Measurements from ENCODE around the gene NLRP3. TPM values are rescaled to one million over a fixed set of nuclear protein-coding genes. Genes with fewer than 3 reads are reported as not detected.
"Not testable (repeated sequence)": the region's sequence is repeated elsewhere in the genome, so short reads cannot be mapped to it uniquely, and the experiment has no call there.

The NLRP3 gene
- total RNA-seq, 1 experiment from 2014 or later = 0.16 TPM

- no peak for DNase-seq (ENCODE audit: low read depth, low spot score)
These were observed 29.3 kb upstream of the NLRP3 start for GRCh38 chr1:247386687-247387086.

GRCh38 chr1:247387096-247387495 is 28.9 kb upstream of the NLRP3 start:
- in situ Hi-C loops (cut with HindIII; ENCODE audit: low pct_unique_long_range_greater_than_20kb, low sequenced_read_pairs) = no loop called here
- no peak for DNase-seq (ENCODE audit: low read depth, low spot score)

More at GRCh38 chr1:247386687-247387086, 29.3 kb upstream of the NLRP3 start:
- in situ Hi-C loops (cut with HindIII; ENCODE audit: low pct_unique_long_range_greater_than_20kb, low sequenced_read_pairs) = no loop called here

GRCh38 chr1:247387565-247387964 is 28.4 kb upstream of the NLRP3 start:
- in situ Hi-C loops (cut with HindIII; ENCODE audit: low pct_unique_long_range_greater_than_20kb, low sequenced_read_pairs) = no loop called here
- DNase-seq (ENCODE audit: low read depth, low spot score) = no peak

GRCh38 chr1:247390116-247390791 is 25.7 kb upstream of the NLRP3 start:
- in situ Hi-C loops (cut with HindIII; ENCODE audit: low pct_unique_long_range_greater_than_20kb, low sequenced_read_pairs) = no loop called here

GRCh38 chr1:247390996-247391395 is 25.0 kb upstream of the NLRP3 start:
- DNase-seq (ENCODE audit: low read depth, low spot score) = no peak
- in situ Hi-C loops (cut with HindIII; ENCODE audit: low pct_unique_long_range_greater_than_20kb, low sequenced_read_pairs) = no loop called here

More at GRCh38 chr1:247390116-247390791, 25.7 kb upstream of the NLRP3 start:
- DNase-seq (ENCODE audit: low read depth, low spot score) = peak; percentile 79

GRCh38 chr1:247392088-247392487 is 23.9 kb upstream of the NLRP3 start:
- in situ Hi-C loops (cut with HindIII; ENCODE audit: low pct_unique_long_range_greater_than_20kb, low sequenced_read_pairs) = no loop called here
- DNase-seq (ENCODE audit: low read depth, low spot score) = no peak

GRCh38 chr1:247395075-247395474 is 20.9 kb upstream of the NLRP3 start:
- DNase-seq (ENCODE audit: low read depth, low spot score); in situ Hi-C loops (cut with HindIII; ENCODE audit: low pct_unique_long_range_greater_than_20kb, low sequenced_read_pairs): not testable (repeated sequence)

GRCh38 chr1:247400685-247401084 is 15.3 kb upstream of the NLRP3 start:
- in situ Hi-C loops (cut with HindIII; ENCODE audit: low pct_unique_long_range_greater_than_20kb, low sequenced_read_pairs) = no loop called here
- no peak for DNase-seq (ENCODE audit: low read depth, low spot score)

DNA sequence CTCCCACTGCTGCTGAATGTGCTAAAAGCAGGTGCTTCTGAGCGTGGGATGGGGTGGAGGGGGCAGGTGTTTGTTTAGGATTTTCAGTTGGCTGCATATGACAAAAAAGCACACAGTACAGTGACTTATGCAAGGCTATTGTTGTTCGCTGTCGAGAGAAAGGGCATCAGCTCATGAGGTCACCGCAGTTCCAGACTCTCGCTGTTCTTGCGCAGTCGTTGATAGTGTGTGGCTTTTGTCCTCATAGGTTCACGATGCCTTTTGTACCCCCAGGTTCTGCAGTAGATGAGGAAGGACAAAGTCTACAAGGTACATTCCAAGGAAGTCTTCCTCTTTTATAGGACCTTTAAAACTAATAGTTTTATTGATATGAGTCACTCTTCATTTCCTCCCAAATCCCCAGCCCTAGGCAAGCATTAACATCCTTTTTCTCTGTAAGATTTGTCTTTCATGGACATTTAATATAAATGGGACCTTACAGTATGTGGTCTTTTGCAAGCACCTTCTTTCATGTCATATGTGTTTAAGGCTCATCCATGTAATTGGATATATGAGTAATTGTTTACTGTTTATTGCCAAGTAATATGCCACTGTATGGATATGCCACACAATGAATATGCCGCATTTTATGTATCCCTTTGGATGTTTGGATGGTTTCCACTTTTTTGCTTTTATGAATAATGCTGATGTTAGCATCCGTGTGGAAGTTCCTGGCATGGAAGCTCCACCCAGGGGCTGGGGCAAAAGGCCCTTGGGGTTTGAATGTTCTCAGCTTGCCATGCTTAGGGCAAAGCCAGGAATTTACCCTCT is 14.5 kb upstream of the NLRP3 start:
- no peak for DNase-seq (ENCODE audit: low read depth, low spot score)
- in situ Hi-C loops (cut with HindIII; ENCODE audit: low pct_unique_long_range_greater_than_20kb, low sequenced_read_pairs) = no loop called here

DNA sequence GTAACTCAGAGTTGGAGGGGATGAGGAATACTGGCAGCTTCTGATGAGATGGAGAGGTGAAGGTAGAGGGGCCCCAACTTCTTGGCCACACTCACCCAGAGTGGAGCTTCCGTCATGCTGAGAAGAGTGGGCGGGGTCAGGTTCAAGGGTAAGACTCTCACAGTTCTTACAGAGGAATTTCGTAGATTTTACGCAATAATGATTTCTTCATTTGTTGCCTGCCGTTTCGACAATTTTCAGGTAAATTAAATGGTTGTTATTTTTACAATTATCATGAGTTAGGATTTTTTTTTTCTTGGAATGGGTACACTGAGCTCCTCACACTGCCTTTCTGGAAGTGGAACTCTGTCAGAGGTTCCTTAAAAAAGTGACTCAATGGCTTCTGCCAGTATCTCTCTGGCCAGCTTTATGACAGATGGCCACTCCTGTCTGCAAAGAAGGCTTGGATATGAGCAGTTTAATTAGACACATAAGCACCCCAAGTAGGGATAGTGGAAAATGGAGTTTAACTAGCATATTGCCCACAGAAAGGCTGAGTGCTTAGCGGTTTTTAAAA is 13.8 kb upstream of the NLRP3 start:
- in situ Hi-C loops (cut with HindIII; ENCODE audit: low pct_unique_long_range_greater_than_20kb, low sequenced_read_pairs) = no loop called here
- DNase-seq (ENCODE audit: low read depth, low spot score) = no peak

DNA sequence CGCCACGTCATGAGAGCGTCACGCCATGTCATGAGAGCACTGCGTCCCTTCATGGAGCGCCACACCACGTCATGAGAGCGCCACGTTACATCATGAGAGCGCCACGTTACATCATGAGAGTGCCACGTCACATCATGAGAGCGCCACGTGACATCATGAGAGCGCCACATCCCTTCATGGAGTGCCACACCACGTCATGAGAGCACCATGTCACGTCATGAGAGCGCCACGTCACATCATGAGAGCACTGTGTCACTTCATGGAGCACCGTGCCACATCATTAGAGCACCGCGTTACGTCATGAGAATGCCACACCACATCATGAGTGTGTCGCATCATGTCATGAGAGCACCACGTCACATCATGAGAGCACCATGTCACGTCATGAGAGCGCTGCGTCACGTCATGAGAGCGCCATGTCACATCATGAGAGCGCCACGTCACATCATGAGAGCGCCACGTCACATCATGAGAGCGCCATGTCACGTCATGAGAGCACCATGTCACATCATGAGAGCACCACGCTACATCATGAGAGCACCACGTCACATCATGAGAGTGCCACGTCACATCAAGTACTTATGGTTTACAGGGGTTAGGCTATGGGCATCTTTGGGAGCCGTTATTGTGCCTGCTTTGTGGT is 9.8 kb upstream of the NLRP3 start:
- in situ Hi-C loops (cut with HindIII; ENCODE audit: low pct_unique_long_range_greater_than_20kb, low sequenced_read_pairs) = no loop called here
- no peak for DNase-seq (ENCODE audit: low read depth, low spot score)

DNA sequence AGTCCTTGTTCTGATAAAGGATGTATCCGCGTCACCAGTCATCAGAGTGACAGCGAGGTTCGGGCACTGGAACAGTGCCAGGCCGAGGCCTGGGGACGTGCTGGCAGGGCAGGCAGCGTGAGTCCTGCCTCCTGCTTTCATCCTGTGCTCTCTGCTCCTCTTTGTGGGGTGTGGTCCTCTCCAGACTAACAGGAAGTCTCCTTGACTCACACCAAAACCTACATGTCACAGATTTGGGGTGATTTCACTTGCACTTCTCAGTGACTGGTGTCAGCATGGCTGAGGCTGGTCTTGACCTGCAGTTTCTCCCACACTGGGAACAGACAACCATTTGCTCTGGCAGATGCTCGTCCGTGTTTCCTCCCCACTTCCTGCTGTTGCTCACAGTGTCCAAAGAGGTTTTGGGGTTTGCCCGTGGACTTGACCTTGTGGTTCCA is 8.8 kb upstream of the NLRP3 start:
- in situ Hi-C loops (cut with HindIII; ENCODE audit: low pct_unique_long_range_greater_than_20kb, low sequenced_read_pairs) = no loop called here
- no peak for DNase-seq (ENCODE audit: low read depth, low spot score)

DNA sequence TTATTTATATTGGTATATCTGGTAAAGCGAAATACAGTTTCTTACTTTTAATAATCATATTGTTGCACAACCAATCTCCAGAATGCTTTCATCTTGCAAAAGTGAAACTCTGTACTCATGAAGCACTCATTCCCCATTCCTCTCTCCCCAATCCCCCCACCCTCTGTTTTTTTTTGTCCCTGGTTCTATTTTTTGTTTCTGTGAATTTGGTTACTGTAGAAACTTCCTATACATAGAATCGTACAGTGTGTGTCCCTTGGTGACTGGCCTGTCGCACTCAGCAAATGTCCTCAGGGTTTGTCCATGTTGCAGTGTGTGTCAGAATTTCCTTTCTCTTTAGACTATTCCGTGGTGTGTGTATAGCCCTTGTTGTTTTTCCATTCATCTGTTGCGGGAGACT is 7.9 kb upstream of the NLRP3 start:
- no peak for DNase-seq (ENCODE audit: low read depth, low spot score)
- in situ Hi-C loops (cut with HindIII; ENCODE audit: low pct_unique_long_range_greater_than_20kb, low sequenced_read_pairs) = no loop called here

DNA sequence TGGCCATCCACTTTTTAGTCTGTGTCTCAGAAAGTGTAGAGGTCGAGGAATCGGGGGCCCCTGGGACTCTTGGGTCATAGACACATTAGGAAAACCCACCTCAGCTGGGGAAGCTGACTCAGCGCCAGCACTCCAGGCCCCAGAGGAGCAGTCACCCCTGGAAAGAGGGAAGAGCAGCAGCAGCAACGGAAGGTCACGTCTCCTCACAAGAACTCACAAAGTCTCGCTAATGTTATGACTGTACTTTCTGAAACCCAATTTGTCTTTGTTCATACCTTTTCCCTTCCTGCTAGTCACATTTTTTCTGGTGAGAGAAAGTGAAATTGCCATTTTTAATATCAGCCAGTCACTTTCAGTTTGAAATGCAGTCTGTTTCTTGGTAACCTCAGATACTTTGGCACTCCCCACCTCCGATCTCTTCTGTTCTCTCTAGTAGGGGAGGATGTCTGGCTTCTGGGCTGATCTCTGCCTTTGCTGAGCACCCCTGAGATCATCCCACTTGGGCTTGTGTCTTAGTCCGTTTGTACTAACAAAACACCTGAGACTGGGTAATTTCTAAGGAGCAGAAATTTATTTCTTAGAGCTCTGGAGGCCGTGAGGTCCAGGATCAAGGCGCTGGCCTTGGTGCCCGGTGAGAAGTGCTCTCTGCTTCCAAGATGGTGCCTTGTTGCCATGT is 6.0 kb upstream of the NLRP3 start:
- in situ Hi-C loops (cut with HindIII; ENCODE audit: low pct_unique_long_range_greater_than_20kb, low sequenced_read_pairs) = no loop called here
- DNase-seq (ENCODE audit: low read depth, low spot score) = no peak

GRCh38 chr1:247411621-247412327 is 4.2 kb upstream of the NLRP3 start:
- DNase-seq (ENCODE audit: low read depth, low spot score) = no peak
- in situ Hi-C loops (cut with HindIII; ENCODE audit: low pct_unique_long_range_greater_than_20kb, low sequenced_read_pairs) = no loop called here

DNA sequence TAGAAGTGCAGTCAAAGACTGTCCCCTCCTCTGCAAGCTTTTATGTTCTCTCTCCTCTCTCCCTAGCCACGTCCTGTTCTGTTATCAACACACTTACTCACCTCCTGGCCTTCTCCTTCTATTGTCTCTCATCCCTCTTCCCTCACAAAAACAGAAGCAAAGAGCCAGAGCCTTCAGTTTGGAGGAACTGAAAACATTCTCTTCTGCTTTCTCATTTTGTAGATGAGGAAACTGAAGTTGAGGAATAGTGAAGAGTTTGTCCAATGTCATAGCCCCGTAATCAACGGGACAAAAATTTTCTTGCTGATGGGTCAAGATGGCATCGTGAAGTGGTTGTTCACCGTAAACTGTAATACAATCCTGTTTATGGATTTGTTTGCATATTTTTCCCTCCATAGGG is 1.9 kb downstream of the NLRP3 start:
- no peak for DNase-seq (ENCODE audit: low read depth, low spot score)
- in situ Hi-C loops (cut with HindIII; ENCODE audit: low pct_unique_long_range_greater_than_20kb, low sequenced_read_pairs) = no loop called here

DNA sequence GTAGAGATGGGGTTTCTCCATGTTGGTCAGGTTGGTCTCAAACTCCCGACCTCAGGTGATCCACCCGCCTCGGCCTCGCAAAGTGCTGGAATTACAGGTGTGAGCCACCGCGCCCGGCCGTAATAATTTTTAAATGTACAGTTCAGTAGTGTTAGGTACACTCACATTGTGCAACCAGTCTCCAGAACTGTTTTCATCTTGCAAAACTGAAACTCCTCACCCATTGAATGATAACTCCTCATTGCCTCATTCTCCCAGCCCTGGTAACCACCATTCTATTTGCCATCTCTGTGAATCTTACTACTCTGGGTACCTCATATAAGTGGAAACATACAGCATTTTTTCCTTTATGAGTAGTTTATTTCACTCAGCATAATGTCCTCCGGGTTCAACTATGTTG is 3.4 kb downstream of the NLRP3 start:
- in situ Hi-C loops (cut with HindIII; ENCODE audit: low pct_unique_long_range_greater_than_20kb, low sequenced_read_pairs) = no loop called here

More for the DNA sequence above, 3.4 kb downstream of the NLRP3 start:
- DNase-seq (ENCODE audit: low read depth, low spot score) = no peak
